Stimulated activated naive CD8-positive, alpha-beta T cell treated with anti-CD3 and anti-CD28 coated beads, Interleukin-15, amount 100 ng/mL, for 72 hours (primary cell): ENCODE data around the gene TPRX1.
"Not testable (repeated sequence)": the region's sequence is repeated elsewhere in the genome, so short reads cannot be mapped to it uniquely, and the experiment has no call there.

Experiments used
- ATAC-seq: fragments of 150-1000 bp; cut with Tn5 transposase; 2 replicates; pipeline ENCODE4 v1.10.0; 2021; ENCODE audit warnings: mild to moderate bottlenecking, moderate library complexity
- DNase-seq, 2 donors: peaks; one replicate each; pipeline ENCODE4 v3.0.0; 2021 to 2022
- H3K27ac Mint-ChIP-seq, 2 donors: one replicate each; pipeline ENCODE4 v1.8.0; 2022; ENCODE audit warnings: mild to moderate bottlenecking in 2 of 2, mixed read lengths in 2 of 2, moderate library complexity in 2 of 2
- H3K27me3 Mint-ChIP-seq: one replicate; pipeline ENCODE4 v1.8.0; 2022; ENCODE audit warnings: mixed read lengths
- H3K4me1 Mint-ChIP-seq: one replicate; pipeline ENCODE4 v1.8.0; 2022; ENCODE audit warnings: mild to moderate bottlenecking, mixed read lengths
- H3K4me3 Mint-ChIP-seq, 2 donors: one replicate each; pipeline ENCODE4 v1.8.0; 2022; ENCODE audit warnings: mild to moderate bottlenecking in 2 of 2, mixed read lengths in 2 of 2, moderate library complexity in 1 of 2
- H3K9me3 Mint-ChIP-seq, 2 donors: one replicate each; pipeline ENCODE4 v1.8.0; 2022; ENCODE audit warnings: mixed read lengths in 2 of 2

Gene TPRX1

DNA sequence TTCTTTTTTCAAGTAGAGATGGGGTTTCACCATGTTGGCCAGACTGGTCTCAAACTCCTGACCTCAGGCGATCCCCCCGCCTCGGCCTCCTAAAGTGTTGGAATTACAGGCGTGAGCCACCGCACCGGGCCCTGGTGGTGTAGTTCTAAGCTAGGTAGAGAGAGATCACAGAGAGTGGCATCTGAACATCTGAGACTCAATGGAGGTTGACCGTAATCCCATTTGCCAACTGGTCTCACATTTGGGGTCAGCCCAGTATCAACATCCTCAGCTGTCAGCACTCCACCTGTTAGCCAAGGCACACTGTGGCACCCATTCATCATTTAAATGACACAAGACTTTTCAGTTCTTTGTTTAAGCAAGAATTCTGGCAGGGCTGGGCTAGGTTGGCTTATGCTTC, 17.8 kb downstream of the TPRX1 start:
- no peaks in the 10 kb centered on the region for H3K9me3 Mint-ChIP-seq
- H3K4me1 Mint-ChIP-seq, result peaks cover 17% of the 10 kb centered on the region
- no peaks in the 10 kb centered on the region for H3K27me3 Mint-ChIP-seq
- ATAC-seq (no peak), DNase-seq (no peak)
- H3K4me3 Mint-ChIP-seq, result no peak overlapping the region
- H3K27ac Mint-ChIP-seq, result no peak overlapping the region

DNA sequence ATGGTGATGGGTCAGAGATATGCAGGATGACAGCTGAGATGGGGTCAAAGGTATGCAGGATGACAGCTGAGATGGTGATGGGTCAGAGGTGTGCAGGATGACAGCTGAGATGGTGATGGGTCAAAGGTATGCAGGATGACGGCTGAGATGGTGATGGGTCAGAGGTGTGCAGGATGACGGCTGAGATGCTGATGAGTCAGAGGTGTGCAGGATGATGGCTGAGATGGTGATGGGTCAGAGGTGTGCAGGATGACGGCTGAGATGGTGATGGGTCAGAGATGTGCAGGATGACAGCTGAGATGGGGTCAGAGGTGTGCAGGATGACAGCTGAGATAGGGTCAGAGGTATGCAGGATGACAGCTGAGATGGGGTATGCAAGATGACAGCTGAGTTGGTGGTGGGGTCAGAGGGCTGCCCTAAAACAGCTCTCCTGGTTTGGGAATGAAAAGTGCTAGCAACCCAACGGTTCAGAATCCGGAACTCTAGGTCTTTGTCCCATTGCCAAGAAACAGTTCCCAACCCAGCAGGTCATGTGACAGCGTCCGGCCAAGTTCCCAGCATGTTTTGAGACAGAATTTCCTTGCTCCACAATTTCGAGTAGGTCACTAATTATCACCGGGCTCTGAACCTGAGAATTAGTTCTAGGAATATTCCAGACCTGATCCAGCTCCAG, 22.6 kb downstream of the TPRX1 start:
- DNase-seq, result no peak
- Mint-ChIP-seq H3K27me3 (no peaks in the 10 kb centered on the region), H3K4me3 (no peak overlapping the region), H3K27ac (no peak overlapping the region), H3K9me3 (no peaks in the 10 kb centered on the region), H3K4me1 (peaks cover 37% of the 10 kb centered on the region)
- no peak for ATAC-seq

DNA sequence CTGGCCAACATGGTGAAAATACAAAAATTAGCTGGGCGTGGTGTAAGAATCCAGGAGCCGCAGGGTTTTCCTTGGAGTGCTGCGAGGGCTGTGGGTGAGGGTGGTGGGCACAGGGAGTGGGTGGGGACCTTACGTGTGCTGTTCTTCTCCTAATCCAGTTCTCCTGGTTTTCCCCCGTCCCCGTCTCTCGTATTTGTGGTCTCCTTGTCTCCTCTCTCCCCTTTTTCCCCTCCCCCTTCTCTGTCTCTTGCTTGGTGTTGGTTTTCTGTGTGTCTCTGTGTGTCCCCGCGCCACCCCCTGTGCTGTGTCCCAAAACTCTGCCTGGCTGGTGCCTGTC, 24.2 kb downstream of the TPRX1 start:
- no peak for ATAC-seq
- Mint-ChIP-seq H3K4me1 (peaks cover 37% of the 10 kb centered on the region), H3K9me3 (no peaks in the 10 kb centered on the region), H3K4me3 (peak overlapping the region; percentile 95 to 97), H3K27ac (peak overlapping the region; percentile 83 to 99), H3K27me3 (no peaks in the 10 kb centered on the region)
- no peak for DNase-seq

DNA sequence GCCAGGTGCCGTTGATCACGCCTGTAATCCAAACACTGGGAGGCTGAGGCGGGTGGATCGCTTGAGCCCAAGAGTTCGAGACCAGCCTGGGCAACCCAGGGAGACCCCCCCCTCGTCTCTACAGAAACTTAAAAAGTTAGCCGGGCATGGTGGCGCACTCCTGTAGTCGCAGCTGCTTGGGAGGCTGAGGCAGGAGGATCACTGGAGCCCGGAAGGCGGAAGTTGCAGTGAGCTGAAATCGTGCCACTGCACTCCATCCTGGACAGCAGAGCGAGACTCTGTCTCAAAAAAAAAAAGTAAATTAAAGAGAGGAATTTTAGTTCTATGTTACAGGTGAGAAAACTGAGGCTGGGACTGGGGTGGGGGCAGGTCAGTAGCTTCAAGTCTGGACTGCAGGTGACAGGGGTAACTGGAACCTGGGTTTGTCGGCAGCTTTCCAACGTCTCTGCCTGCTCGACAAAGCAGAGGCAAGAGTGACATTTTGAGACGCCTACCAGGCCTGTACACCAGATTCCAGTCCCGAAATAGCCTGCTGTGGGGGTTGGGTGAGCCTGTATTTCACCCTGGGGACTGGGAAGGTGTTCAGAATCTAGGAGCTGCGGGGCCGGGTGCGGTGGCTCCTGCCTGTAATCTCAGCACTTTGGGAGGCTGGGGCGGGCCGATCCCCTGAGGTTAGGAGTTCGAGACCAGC, 24.7 kb downstream of the TPRX1 start:
- H3K27ac Mint-ChIP-seq, result peak overlapping the region; percentile 98 to 99
- no peak for ATAC-seq
- no peaks in the 10 kb centered on the region for H3K9me3 Mint-ChIP-seq
- peak overlapping the region; percentile 95 to 97 for H3K4me3 Mint-ChIP-seq
- H3K4me1 Mint-ChIP-seq, result peaks cover 37% of the 10 kb centered on the region
- H3K27me3 Mint-ChIP-seq, result no peaks in the 10 kb centered on the region
- no peak for DNase-seq

DNA sequence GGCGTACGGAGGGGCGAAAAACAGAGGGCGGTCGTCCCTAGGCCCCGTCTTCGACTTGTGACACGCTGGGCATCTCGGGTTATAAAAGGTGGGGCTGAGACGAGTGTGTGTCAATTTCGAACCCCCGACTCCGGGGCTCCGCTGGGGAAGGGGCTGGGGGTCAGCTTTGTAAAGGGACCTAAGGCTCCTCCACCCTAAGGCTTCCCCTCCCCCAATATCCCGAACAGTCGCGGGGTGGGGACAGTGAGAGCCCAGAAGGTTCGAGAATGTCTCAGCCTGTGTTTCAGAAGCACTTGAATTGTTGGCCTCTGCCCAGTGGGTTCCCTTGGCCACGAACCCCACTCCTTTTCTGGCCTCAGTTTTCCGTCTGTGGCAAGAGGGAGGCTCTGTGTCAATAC, 25.4 kb downstream of the TPRX1 start:
- DNase-seq, result peak in 1 of 2 donors; percentile 21
- no peaks in the 10 kb centered on the region for H3K9me3 Mint-ChIP-seq
- peaks cover 37% of the 10 kb centered on the region for H3K4me1 Mint-ChIP-seq
- peak; percentile 14 for ATAC-seq
- H3K27me3 Mint-ChIP-seq, result no peaks in the 10 kb centered on the region
- peak overlapping the region; percentile 95 to 97 for H3K4me3 Mint-ChIP-seq
- H3K27ac Mint-ChIP-seq, result peak overlapping the region; percentile 98 to 99

DNA sequence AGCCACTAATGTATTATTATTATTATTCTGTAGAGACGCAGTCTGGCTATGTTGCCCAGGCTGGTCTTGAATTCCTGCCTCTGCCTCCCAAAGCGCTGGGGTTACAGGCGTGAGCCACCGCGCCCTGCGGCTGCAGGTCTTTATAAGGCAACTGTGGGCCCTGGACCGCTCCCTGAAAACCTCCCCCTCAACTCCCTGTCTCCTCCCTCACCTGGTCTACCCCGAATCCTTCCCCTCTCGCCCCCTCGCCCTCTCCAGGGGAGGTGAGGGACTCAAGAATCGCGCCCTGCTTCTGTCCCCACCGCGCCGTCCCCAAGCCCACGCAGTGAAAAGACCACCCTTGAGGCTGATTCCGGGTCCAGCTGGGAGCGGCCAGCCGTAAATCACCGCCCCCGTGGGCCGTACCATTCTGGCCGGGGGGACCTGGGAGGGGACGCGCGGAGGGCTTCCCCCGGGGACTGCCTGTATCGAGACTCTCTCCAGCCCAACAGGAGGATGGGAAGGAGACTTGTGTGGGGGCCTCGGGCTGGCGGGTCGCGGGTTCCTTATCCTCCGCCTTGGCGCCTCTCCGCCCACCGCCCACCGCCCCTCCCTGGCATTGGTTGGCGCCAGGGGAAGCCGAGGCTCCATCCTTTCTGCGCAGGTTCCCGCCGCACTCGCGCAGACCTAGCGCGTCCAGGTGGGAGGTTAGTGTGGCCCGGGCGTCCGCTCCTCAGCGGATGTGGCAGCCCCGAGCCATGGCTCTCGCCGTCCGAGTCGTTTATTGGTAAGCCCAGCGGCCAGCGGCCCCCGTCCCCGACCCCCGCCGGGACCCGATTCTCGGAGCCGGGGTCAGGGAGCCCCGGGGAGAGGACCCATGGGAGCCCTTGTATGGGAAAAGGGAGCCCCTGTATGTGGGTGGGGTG, 26.1 kb downstream of the TPRX1 start, which contains the start of gene SELENOW:
TSS of gene SELENOW (plus strand) at position 655 of the 905 bp plus-strand sequence. CDS start at position 738, 83 bp downstream.
- DNase-seq, result peak; percentile 85 to 87
- Mint-ChIP-seq H3K4me3 (peak within 1 kb of the TSS; percentile 95 to 97), H3K4me1 (peaks cover 37% of the 10 kb centered on the region), H3K9me3 (no peaks in the 10 kb centered on the region), H3K27ac (peak within 1 kb of the TSS; percentile 98 to 99), H3K27me3 (no peaks in the 10 kb centered on the region)
- ATAC-seq, result peak; percentile 96

DNA sequence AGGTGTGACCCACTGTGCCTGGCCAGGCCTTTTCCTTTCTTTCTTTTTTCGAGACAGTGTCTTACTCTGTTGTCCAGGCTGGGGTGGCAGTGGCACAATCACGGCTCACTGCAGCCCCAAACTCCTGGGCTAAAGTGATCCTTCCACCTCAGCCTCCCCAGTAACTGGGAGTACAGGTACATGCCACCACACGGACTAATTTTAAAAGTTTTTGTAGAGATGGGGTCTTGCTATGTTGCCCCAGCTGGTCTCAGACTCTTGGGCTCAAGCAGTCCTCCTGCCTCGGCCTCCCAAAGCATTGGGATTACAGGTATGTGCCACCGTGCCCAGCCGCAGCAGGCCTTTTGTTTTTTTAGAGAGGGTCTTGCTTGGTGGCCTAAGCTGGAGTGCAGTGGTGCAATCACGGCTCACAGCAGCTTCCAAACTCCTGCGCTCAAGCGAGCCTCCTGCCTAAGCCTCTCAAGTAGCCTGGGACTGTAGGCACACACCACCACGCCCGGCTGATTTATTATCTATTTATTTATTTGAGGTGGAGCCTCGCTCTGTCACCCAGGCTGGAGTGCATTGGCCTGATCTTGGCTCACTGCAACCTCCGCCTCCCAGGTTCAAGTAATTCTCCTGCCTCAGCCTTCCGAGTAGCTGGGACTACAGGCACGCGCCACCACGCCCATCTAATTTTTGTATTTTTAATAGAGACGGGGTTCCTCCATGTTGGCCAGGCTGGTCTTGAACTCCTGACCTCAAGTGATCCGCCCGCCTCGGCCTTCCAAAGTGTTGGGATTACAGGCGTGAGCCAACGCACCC, 26.9 kb downstream of the TPRX1 start:
- not testable (repeated sequence) for DNase-seq, H3K27me3 Mint-ChIP-seq, H3K9me3 Mint-ChIP-seq, ATAC-seq
- Mint-ChIP-seq H3K27ac (peak overlapping the region in 1 of 2 donors; percentile 98), H3K4me1 (peaks cover 37% of the 10 kb centered on the region), H3K4me3 (peak overlapping the region; percentile 95 to 97)

DNA sequence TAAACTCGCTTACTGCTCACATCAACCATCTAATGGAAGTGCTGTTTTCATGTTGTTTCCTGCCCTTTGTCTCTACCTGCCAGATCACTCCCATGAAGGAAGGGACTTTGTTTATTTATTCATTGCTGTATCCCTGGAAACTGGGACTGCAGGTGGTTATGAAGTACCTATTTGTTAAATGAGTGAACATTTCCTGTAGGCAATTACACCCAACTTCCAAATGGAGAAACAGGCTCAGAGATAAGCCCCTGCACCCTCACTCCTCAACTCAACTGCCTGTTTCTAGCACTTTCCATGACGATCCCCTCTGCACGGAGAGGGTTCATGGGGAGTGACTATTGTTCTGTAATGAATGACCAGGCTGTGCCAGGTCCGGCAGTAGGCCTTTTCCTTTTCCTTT, 27.8 kb downstream of the TPRX1 start:
- Mint-ChIP-seq H3K27ac (no peak overlapping the region), H3K4me1 (peaks cover 34% of the 10 kb centered on the region), H3K9me3 (no peaks in the 10 kb centered on the region), H3K27me3 (no peaks in the 10 kb centered on the region), H3K4me3 (no peak overlapping the region)
- no peak for ATAC-seq
- no peak for DNase-seq

DNA sequence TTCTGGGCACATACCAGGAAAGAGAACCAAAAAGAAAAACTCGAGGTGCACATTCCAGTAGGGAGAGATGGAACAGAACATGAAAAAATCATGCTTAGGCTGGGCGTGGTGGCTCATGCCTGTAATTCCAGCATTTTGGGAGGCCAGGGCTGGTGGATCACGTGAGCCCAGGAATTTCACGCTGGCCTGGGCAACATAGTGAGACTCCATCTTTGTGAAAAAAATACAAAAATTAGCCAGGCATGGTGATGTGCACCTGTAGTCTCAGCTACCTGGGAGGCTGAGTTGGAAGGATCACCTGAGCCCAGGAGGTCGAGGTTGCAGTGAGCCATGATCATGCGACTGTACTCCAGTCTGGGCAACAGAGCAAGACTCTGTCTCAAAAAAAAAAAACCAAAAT, 33.1 kb downstream of the TPRX1 start:
- not testable (repeated sequence) for DNase-seq, H3K27me3 Mint-ChIP-seq, H3K9me3 Mint-ChIP-seq, H3K4me1 Mint-ChIP-seq, ATAC-seq, H3K4me3 Mint-ChIP-seq, H3K27ac Mint-ChIP-seq

DNA sequence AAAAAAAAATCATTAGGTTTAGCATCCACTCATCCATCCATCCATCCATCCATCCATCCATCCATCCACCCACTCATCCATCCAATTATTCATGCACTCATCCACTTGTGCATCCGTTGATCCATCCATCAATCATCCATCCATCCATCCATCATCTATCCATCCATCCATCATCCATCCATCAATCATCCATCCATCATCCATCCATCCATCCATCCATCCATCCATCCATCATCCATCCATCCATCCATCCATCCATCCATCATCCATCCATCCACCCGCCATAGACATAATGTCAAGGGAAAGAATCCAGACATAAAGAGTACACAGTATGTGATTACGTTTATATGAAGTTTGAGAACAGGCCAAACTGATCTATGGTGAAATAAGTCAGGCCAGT, 34.8 kb downstream of the TPRX1 start:
- Mint-ChIP-seq H3K4me3 (no peak overlapping the region), H3K27me3 (no peaks in the 10 kb centered on the region), H3K27ac (no peak overlapping the region), H3K9me3 (no peaks in the 10 kb centered on the region), H3K4me1 (peaks cover 7% of the 10 kb centered on the region)
- DNase-seq, result no peak
- ATAC-seq, result no peak

DNA sequence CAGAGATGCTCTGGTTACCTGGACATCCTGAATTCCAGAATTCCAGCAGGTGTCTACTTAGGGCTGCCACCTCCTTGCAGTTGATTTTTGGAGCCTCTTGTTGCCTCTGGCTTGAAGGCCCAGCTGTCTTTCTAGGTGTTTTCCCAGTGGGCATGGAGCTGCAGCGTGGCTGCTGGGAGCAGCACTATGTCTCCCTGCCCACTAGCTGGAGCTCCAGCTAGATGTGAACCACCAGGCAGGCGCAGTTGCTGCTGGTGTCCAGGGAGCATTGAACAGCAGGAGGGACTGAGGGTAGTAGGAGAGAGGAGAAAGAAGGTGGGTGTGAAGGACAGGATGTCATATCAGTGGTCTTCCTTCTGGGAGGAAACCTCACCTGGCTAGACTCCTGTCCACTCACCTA, 35.7 kb downstream of the TPRX1 start:
- no peak for ATAC-seq
- no peak overlapping the region for H3K4me3 Mint-ChIP-seq
- no peaks in the 10 kb centered on the region for H3K9me3 Mint-ChIP-seq
- H3K27me3 Mint-ChIP-seq, result no peaks in the 10 kb centered on the region
- no peak overlapping the region for H3K27ac Mint-ChIP-seq
- DNase-seq, result no peak
- peaks cover 7% of the 10 kb centered on the region for H3K4me1 Mint-ChIP-seq

DNA sequence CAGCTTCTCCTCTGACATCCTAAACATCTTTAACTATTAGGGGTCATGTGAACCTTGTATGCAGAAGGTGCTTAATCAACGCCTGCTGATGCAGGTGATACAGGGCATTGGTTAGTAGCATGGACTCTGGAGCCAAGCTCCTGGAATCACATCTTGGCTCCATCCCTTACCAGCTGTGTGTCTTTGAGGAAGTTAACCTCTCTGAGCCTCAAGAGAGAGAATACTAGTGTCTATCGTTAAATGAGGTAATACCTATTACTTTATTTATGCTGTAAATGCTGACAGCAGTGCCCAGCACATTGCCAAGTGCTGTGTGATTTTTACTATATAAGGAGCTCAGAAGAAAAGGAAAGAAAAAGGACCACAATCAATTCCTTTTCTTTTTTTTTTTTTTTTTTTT, 37.0 kb downstream of the TPRX1 start:
- Mint-ChIP-seq H3K9me3 (no peaks in the 10 kb centered on the region), H3K27me3 (no peaks in the 10 kb centered on the region), H3K4me1 (peaks cover 7% of the 10 kb centered on the region), H3K27ac (no peak overlapping the region), H3K4me3 (no peak overlapping the region)
- DNase-seq, result no peak
- no peak for ATAC-seq

DNA sequence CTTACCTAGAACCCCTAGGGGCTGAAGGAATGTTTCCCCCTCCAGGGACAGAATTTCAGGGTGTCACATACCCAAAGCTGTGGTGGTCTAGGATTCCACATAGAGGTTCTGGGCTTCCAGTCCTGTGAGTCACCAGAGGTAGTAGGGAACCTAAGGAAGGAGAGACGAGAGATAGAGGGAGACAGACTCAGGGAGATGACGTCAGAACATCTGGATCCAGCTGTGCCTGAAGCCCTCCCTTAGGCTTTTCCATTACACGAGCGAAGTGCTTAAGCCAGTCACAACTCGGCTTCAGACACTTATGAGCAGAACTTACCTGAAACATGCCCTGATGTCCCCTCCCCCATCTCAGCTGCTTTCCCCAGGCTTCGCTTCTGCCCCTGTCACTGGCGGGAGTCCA, 37.7 kb downstream of the TPRX1 start:
- H3K4me1 Mint-ChIP-seq, result peaks cover 7% of the 10 kb centered on the region
- no peaks in the 10 kb centered on the region for H3K27me3 Mint-ChIP-seq
- H3K9me3 Mint-ChIP-seq, result no peaks in the 10 kb centered on the region
- no peak overlapping the region for H3K27ac Mint-ChIP-seq
- no peak for DNase-seq
- ATAC-seq, result no peak
- H3K4me3 Mint-ChIP-seq, result no peak overlapping the region

DNA sequence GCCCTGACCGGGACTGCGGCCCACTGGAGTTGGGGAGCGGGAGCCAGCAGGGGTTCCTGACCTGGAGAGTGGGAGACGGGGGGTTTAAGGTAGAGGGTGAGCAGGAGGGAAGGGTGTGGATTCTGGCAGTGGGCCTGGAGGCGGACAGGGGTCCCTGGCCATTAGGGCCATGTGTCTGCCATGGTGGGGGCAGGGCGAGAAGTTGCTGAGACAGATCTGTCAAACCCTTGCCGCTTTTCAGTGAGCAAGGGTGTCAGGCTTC, 38.1 kb downstream of the TPRX1 start:
- Mint-ChIP-seq H3K4me1 (peaks cover 7% of the 10 kb centered on the region), H3K27me3 (no peaks in the 10 kb centered on the region), H3K27ac (no peak overlapping the region), H3K9me3 (no peaks in the 10 kb centered on the region), H3K4me3 (no peak overlapping the region)
- DNase-seq (no peak), ATAC-seq (peak; percentile 7)

DNA sequence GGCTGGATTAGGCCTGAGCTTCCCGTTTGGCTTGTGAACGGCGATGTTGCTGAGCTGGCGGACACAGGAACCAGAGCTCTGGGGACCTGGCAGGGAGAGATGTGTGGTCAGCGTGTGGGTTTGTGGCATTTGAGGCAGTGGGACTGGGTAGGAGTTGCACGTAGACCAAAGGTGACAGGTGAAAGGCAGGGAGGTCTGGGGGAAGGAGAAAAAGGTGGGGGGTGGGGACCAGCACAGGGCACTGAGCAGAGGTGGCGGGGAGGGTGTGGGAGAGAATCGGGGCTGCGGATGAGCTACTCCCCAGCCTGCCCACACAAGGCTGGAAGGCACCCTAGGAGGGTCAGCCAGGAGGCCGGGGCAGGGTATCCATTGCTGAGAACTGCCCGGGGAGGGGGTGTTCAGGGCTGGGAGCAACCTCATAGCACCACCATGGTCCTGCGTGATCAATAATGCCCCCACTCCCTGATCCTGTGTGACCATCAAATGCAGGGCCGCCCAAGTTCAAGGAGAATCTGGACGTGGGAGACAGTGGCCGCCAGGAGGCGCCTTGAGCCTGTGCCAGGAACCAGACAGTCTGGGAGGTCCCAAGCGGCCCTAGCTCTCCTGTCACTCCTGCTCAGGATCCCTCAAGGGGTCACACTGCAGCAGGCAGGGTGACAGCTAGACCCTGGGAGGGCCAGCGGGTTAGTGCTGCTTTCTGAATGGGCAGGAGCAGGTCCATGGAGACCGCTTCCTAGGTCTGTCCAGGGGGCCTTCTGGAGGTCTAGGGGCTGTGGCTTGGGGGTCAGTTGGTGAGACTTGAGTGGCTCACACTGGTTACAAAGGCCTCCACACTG, 38.6 kb downstream of the TPRX1 start:
- DNase-seq (peak in 1 of 2 donors; percentile 40), ATAC-seq (peak; percentile 60)
- Mint-ChIP-seq H3K27ac (peak overlapping the region; percentile 31), H3K27me3 (no peaks in the 10 kb centered on the region), H3K4me1 (peaks cover 7% of the 10 kb centered on the region), H3K4me3 (no peak overlapping the region), H3K9me3 (no peaks in the 10 kb centered on the region)
